ENCODE data around the gene SLFN13.
"Not testable (repeated sequence)": the region's sequence is repeated elsewhere in the genome, so short reads cannot be mapped to it uniquely, and the experiment has no call there.

The SLFN13 gene

GRCh38 chr17:35448214-35448898, at the start of gene SLFN13:
SLFN13 (minus strand) TSS chr17:35448766; CDS start chr17:35445680, 3,086 bp downstream.
- DNase-seq (ENCODE audit: low read depth) = peak; percentile 69

- no peak for DNase-seq (ENCODE audit: low read depth)
These were observed 48.1 kb upstream of the SLFN13 start for GRCh38 chr17:35496451-35497290.

- no peak for DNase-seq (ENCODE audit: low read depth)
These were observed 44.5 kb upstream of the SLFN13 start for GRCh38 chr17:35493040-35493439.

DNA sequence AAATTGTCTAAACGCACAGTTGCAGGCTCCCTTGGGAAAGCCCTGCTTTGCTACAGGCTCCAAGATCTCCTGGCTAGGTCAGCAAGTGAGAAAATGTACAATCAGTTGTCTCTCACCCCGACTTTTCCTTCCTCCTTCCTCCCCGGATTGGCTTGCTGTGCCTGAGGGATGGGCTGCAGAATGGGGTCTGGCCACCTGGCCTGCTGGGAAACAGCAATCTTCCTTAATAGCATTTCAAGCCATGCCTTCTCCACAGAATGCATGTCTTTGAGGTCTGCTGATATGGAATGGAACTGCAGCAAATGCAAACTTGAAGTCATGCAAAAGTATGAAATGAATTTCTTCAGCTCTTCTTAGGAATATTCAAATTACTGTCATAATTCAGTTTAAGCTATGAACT, 42.9 kb upstream of the SLFN13 start:
- no peak for DNase-seq (ENCODE audit: low read depth)

- no peak for DNase-seq (ENCODE audit: low read depth)
These were observed 41.4 kb upstream of the SLFN13 start for GRCh38 chr17:35489944-35490343.

GRCh38 chr17:35488991-35489390, 40.4 kb upstream of the SLFN13 start:
- no peak for DNase-seq (ENCODE audit: low read depth)

DNA sequence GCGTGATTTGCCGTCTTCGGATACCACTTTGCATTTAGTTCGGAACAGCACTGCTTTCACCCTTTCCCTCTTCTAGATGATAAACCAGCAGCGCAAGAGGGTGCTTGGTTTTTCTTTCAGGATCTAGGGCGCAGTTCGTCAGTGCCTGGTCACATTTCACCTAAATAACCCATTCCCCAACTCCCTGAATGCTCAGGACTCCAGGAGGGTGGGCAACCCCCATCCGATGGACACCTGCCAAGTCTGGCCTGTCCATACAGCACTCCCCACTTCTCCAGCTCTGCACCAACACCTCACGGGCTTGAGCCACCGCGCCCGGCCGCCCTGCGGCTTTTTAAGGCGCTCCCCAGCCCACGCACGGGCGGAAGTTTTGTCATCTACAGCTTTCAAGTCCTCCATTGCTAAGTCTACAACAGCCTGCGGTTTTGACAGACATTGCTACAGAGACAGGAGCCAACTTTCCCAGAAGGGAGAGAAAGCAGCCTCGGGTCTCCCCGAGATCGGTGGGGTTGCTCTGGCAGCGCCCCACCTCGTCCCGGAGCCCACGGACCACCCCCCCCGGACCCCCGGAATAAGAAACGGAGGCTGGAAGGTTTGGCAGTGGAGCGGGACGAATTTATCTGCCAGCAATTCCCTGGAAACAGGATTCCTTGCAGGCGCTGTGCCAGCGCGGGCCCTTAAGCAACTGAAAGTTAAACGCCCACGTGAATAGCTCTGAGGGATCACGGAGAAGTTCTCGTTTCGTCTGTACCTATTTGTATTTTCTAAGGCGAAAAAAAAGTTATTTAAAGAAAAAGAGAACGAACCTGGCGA, 38.6 kb upstream of the SLFN13 start:
- DNase-seq (ENCODE audit: low read depth) = peak; percentile 59

- DNase-seq (ENCODE audit: low read depth) = no peak
These were observed 30.7 kb upstream of the SLFN13 start for GRCh38 chr17:35479271-35479670.

DNA sequence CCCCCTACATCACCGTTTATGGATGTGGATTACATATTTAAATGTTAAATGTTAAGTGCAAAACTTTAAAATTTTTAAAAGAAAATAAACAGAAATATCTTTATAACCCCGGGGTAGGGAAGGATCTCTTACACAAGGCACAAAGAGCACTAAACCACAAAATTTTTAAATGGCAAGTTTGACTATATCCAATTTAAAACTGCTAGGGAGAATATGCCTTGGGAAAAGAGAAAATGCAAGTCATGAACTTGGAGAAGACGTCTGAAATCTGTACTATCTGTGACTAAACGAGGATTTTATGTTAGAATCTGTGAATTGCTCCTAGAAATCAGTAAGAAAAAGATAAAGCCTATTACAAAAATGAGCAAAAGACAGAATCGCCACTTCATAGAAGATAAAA, 28.7 kb upstream of the SLFN13 start:
- no peak for DNase-seq (ENCODE audit: low read depth)

DNA sequence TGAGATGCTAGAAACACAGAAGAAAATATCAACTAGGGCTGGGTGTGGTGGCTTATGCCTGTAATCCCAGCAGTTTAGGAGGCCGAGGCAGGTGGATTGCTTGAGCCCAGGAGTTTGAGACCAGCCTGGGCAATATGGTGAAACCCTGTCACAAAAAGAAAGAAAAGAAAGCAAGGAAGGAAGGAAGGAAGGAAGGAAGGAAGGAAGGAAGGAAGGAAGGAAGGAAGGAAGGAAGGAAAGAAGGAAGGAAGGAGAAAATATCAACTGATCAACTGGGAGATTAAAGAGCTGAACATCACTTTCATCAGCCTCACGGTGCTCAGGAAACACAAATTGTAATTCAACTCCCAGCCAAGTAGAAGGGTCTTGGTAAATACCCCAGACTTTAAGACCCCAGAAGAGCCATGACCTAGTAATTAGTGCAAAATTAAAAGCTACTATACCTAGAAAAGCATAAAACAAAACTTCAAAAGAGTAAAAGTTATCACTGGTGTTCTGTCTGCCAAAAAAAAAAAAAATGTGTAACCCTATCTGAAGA, 27.8 kb upstream of the SLFN13 start:
- no peak for DNase-seq (ENCODE audit: low read depth)

DNA sequence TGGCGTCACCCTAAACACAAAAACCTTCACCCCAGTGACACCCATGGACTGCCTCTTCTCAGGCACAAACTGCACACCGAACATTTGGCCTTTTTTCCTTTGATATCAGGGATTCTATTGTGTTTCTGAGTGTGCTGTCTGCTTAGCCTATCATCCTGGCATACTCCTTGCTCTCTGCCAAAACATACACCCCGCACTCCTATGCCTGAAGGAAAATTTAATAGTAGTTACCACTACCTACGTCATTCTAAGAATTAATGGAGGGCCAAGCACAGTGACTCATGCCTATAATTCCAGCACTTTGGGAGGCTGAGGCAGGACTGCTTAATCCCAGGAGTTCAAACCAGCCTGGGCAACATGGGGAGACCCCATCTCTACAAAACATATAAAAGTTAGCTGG, 19.9 kb upstream of the SLFN13 start:
- no peak for DNase-seq (ENCODE audit: low read depth)

- no peak for DNase-seq (ENCODE audit: low read depth)
These were observed 19.3 kb upstream of the SLFN13 start for GRCh38 chr17:35467824-35468223.

DNA sequence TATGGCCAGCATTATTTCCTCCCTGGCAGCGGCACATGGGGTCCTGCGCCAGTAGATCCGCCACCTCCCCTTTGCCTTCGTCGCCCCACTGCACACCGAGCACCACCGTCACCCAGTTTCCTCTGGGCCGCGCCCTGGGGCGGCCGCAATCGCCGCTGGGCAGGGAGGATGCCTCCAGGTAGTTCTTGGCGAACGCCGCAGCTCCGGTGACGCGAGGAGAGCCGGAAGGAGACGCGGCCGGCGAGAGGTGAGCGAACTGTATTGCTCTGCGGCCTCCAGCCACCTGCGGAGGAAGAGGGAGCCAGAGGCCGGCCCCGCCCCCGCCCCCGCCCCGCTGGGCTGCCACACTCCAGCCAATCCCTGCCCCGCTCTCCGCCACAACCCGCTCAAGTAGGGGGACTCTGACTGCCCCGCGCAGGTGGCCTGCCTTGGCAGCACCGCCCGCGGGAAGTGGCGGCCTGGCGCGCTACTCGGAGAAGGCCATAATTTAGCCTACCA, 11.8 kb upstream of the SLFN13 start:
- no peak for DNase-seq (ENCODE audit: low read depth)

GRCh38 chr17:35454035-35454434, 5.5 kb upstream of the SLFN13 start:
- not testable (repeated sequence) for DNase-seq (ENCODE audit: low read depth)

DNA sequence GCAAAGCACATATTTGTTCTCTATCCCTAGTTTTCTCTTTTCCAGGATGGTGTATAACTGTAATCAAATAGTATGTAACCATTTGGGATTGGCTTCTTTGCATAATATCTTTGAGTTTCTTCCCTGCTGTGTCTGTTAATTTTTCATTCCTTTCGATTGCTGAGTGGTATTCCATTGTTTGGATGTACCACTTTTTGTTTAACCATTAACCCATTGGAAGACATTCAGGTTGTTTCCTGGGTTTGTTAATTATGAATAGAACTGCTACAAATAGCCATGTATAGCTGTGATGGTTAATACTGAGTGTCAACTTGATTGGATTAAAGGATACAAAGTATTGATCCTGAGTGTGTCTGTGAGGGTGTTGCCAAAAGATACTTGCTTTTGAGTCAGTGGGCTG, 4.6 kb upstream of the SLFN13 start:
- no peak for DNase-seq (ENCODE audit: low read depth)

GRCh38 chr17:35449371-35449931, 885 bp upstream of the SLFN13 start:
- peak; percentile 19 for DNase-seq (ENCODE audit: low read depth)

DNA sequence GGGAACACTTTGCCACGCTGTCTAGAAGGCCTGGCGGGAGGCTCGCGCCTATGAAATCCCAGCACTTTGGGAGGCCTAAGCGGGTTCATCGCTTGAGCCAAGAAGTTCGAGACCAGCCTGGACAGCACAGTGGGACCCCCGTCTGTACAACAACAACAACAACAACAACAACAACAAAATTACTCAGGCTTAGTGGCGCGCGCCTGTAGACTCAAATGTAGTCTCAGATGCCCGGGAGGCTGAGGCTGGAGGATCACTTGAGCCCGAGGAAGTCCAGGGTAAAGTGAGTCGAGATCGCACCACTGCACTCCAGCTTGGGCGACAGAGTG, 297 bp upstream of the SLFN13 start:
- no peak for DNase-seq (ENCODE audit: low read depth)

DNA sequence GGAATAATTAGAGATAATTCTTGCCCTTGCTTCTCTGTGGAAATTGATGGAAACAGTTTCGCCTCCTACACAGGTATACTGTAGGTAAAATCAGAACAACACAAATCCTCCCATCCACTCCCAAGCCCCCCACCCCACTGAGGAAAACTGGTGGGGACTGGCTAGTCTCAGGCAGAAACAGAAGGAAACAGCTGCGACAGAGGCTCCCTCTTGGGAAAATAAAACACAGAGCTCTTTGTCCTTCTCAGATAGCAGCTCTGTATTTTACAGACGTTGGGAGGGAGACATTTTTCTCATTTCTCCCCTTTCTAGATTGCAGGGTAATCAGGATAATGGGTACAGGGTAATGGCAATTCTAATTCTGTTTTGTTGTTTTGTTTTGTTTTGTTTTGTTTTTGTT, 1.1 kb downstream of the SLFN13 start:
- no peak for DNase-seq (ENCODE audit: low read depth)

GRCh38 chr17:35438433-35438832, 10.1 kb downstream of the SLFN13 start:
- no peak for DNase-seq (ENCODE audit: low read depth)

DNA sequence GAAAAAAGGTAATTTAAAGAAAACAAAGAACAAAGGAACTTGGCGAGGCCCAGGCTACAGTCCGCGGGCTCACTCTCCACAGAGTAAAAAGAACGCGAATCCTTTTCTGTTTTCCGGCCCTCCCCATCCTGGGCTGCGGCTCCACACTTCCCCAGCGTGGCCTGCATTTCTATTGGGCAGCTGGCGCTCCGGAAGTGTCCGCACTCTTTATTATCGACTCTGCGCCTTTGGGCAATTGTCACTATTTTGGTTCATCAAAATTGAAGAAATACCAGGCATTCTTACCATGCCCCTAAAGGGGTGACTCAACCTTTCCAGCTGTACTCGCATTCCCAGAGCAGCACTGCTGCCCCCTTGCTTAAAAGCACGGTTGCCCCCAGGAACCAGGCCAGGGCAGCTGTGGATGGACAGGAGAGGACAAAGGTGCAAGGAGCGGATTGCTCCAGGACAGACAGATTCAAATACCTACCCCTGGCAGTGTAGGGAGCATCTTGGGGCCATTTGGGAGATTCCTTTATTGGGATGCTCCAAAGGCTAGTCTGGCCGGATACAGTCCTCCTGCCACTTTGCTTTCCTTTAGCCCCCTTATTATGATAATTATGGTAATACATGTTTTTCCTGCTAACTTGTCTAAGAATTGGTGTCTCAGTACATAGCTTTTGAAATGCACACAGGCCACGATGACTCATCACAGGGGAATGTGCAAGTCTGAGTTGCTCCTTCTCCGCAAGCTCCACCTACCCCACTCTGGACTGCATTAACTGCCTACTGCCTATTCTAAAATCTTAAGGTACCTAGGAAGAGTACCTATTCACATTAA, 15.3 kb downstream of the SLFN13 start:
- DNase-seq (ENCODE audit: low read depth) = peak; percentile 99

Data from ELR (cell line).